Right forelimb (tissue), 1 donor: ENCODE measurements around the gene SPRYD7.
"Not testable (repeated sequence)": the region's sequence is repeated elsewhere in the genome, so short reads cannot be mapped to it uniquely, and the experiment has no call there.

Source experiments
- DNase-seq: peaks from one replicate; pipeline ENCODE4 v3.0.0-alpha.2; 2018

SPRYD7 gene

DNA sequence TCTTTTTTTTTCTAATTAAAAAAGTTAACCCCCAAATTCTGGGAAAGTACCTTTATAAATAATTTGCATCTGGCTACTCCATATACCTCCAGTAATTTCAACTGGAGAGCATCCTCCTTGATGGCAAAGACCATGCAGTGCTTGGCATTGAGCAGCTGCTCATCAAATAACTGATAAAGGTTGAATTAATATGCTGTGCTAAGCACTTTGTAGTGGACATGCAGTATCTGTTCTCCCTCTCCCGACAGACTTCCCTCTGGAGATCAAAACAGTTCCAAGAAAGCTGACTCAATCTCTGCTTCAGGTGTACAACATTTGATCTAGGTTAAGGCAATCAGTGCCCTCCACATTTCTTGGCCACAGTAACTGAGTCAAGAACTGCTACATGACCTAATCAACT, 3.3 kb downstream of the SPRYD7 start:
- no peak for DNase-seq

DNA sequence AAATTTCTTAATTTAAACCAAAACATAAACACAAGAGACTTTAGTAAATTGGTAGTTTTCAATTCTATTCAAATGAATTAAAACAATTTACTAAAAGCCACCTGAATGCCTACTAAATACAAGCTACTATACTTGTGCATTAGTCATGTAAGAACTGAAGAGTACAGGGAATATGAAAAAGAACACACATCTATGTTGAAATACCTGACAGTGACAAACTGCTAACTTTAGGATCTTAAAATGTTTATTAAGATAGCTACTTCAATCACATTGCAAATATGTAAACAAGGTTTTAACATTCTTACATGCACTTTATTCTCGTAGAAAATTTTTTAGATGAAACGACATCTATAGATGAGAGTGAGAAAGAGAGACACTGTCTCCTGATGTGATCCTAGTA, 4.1 kb downstream of the SPRYD7 start:
- no peak for DNase-seq

DNA sequence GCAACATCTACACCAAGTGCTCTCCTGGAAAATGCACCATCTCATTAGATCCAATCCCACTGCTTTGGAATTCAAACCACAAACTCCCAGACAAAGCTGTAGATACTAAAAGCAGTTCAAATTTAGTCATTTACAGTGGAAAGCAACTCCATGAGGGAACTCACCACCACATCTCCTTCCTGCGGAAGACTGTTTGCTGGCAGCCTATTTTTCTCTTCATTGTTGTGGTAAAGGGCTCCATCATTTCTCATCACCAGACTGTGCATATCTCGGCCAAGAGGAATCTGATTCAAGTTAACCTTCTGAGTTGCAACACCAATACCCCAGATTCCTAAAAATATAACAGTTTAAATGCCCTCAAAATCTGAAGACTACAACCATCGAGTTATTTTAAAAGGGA, 8.4 kb downstream of the SPRYD7 start:
- DNase-seq, result no peak

- no peak for DNase-seq
Observed at GRCh38 chr13:49925881-49926418, 10.2 kb downstream of the SPRYD7 start.

DNA sequence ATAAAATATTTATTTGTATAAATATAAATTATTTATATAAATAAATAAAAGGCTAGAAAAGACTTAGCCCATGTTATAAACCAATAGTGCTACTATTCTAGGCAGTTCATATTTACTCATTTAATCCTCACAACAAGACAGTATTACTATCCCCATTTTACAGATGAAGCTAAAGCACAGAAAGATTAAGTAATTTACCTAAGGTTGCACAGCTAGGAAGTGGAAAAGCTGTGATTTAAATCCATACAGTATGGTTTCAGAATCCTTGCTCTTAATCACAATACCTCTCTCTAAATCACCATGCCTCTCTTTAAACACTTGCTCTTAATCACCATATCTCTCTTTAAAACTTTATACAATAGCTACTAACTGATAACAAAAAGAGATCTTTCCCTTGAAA, 13.8 kb downstream of the SPRYD7 start:
- no peak for DNase-seq

DNA sequence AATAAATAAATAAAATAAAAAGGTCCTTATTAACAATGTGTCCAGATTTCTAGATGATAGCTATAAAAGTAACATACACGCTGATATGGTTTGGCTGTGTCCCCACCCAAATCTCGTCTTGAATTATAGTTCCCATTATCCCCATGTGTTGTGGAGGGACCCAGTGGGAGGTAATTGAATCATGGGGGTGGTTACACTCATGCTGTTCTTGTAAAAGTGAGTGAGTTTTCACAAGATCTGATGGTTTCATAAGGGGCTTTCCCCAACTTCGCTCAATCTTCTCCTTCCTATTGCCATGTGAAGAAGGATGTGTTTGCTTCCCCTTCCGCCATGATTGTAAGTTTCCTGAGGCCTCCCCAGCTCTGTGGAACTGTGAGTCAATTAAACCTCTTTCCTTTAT, 15.2 kb downstream of the SPRYD7 start:
- DNase-seq, result not testable (repeated sequence)

DNA sequence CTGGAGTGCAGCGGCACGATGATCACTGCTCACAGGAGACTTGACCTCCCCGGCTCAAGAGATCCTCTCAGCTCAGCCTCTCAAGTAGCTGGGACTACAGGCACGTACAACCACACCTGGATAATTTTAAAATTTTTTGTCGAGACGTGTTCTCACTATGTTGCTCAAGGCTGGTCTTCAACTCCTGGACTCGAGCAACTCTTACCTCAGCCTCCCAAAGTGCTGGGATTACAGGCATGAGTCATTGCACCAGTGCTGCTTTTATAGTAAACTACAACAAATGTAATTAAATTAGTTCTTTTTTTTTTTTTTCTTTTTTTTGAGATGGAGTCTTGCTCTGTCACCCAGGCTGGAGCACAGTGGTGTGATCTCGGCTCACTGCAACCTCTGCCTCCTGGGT, 18.0 kb downstream of the SPRYD7 start:
- DNase-seq, result not testable (repeated sequence)

GRCh38 chr13:49914947-49915346, 21.2 kb downstream of the SPRYD7 start:
- DNase-seq, result no peak

DNA sequence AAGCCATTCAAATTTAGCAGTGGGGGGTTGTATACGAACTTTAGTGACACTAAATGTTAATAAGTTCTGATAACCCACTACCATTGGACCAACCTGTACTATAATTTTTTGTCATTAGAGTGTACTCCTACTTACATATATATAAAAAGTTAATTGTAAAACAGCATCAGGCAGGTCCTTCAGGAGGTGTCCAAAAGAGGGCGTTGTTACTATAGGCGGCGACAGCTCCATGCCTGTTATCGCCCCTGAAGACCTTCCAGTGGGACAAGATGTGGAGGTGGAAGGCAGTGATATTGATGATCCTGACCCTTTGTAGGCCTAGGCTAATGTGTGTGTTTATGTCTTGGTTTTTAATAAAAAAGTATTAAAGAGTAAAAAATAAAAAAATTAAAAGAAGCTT, 27.5 kb downstream of the SPRYD7 start:
- DNase-seq, result no peak

DNA sequence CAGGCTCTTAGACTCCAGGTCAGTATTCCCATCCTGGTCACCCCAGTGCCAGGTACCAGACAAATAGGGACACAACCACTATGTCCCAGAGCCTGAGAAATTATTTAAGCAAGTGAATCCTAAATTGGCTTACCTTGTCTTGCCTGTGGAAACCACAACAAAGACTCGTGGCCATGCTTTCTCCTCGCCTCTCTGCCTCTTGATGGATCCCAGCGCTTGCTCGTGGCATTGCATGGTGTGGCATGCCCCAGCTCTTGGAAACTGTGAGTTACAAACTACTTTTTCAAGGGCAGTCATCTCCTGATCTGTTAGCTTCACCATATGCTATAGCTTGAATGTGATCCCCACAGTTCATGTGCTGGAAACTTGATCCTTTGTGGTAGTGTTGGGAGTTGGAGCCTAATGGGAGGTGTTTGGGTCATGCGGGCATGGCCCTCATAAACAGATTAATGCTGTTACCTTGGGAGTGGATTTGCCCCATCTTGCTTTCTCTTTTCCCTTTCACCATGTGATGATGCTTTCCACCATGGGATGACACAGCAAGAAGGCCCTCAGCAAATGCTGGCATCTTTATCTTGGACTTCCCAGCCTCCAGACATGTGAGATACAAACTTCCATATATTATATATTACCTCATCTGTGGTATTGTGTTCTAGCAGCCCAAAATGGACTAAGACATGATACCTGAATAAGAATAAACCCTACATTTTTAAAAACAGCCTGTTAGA, 31.2 kb downstream of the SPRYD7 start:
- no peak for DNase-seq

- DNase-seq, result no peak
Observed at GRCh38 chr13:49898792-49899191, 37.3 kb downstream of the SPRYD7 start.

GRCh38 chr13:49897713-49898112, 38.4 kb downstream of the SPRYD7 start:
- DNase-seq, result no peak

DNA sequence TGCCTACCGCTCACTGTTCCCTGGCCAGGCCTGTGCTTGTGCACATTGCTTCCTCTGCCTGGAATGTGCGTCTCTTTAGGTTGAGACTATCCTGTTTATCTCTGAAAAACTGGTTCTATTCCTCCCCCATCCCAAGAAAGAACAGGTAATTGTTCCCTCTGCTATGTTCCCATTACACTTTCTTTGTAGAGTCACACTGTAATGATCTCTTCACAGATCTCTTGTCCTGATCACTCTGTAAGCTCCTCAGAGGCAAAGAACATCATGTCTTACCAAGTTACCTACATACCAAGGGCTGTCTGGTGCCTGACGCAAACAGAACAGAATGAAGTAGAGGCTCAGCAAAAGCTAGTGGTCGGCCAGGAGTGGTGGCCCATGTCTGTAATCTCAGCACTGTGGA, 40.3 kb downstream of the SPRYD7 start:
- no peak for DNase-seq

DNA sequence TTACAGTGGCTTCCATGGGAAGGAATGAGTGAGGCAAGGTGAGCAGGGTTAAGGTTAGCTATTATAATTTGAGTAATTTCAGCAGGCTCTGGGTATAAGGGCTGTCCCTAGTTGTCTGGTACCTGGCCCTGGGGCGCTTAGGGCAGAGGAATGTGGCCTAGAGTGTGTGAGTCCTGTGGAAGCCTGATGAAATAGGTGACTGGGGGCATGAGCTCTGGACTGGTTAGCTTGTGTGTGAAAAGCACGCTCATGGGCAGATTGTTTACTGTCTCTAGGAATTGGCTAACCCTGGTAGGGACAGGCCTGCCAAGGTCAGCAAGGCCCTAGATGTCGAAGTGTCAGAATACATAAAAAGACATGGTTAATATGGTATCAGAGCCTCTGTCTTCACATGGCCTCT, 42.5 kb downstream of the SPRYD7 start:
- no peak for DNase-seq

- no peak for DNase-seq
Observed at GRCh38 chr13:49890376-49890775, 45.8 kb downstream of the SPRYD7 start.

DNA sequence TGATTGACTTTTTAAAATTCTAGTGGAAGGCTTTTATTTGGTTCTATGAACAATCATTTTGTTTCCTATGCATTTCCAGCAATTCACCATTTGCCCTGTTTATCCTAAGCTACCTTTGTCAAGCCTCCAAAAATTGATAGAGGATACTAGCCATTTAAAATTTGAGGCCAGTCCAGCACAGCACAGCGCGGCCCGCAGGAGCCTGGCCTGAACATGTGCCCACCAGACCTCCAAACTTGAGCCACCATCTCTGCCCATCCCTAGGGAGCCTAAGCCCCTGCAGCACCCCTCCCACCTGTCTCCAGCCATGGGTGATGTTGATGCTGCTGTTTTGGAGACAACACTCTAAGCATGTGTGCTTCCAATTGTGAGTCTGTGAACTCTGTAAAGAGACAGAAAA, 57.5 kb downstream of the SPRYD7 start:
- no peak for DNase-seq

DNA sequence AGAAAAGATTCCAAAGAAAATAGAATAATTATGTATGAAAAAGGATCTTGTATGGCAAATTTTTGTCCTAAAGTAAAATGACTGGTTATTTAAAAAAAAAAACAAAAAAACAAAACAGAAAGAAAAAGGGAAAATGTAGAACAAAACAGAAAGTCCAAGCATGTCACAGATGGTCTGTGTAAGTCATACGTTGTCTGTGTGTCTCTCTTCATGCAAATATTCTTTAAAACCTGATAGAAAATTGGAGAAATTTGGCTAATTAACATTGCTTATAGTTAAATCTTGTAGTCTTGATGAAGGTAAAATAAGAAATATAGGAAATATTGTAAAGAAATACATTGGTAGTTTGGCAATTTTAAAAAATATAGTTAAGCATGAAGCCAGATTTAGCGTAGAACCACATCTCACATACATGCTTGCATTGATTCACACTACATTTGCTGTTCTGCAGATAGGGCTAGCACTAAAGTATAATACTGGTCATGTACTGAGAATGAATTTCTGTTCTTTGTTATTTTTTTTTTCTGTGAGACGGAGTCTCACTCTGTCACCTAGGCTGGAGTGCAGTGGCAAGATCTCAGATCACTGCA, 58.4 kb downstream of the SPRYD7 start:
- no peak for DNase-seq

DNA sequence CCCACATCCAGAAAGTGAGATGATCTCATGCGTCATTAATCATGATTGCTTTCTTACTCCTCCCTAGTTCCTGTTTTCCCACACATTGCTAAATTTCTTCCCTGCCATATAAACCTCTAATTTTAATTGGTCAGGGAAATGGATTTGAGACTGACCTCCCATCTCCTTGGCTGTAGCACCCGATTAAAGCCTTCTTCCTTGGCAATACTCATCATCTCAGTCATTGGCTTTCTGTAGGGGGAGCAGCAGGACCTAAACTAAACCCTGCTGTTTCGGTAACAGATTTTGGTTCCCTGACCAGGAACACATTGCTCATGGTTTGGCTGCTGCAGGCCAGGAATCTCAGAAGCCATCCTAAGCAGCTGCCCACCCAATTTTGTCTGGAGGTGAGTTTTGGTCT, 61.7 kb downstream of the SPRYD7 start:
- DNase-seq, result no peak

DNA sequence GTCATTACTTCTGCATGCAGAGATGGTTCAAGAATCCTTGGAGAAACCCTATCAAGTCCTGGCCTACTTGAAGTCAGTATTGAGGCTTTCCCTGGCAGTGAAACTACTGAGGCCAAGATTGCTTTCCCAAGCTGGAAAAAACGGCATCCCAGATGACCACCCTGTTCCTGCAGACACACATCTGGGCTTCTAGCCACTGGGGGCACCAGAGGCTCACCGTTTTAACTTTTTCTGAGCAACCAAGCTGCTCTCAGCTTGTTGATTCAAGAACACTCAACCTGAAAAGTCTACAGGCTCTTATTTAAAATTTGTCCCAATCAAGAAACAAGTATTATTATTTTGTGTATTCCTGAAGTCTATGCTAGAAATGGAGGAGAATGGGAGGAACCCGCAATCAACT, 66.6 kb downstream of the SPRYD7 start:
- DNase-seq, result no peak

GRCh38 chr13:49867834-49868233, 68.3 kb downstream of the SPRYD7 start:
- no peak for DNase-seq

DNA sequence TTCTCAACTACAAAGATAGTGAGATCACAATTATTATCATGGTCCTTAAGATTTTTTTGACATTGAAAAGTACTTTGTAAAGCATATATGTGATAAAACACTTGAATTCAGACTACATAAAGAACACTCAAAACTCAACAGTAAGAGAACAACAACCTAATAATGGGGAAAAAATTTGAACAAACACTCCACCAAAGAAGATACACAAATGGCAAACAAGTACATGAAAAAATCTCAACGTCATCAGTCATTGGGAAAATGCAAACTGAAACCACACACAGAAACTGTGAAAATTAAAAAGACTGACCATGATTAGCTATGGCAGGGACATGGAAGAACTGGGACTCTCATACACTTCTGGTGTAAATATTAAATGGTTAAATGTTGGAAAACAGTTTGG, 70.9 kb downstream of the SPRYD7 start:
- no peak for DNase-seq

GRCh38 chr13:49864509-49864908, 71.6 kb downstream of the SPRYD7 start:
- DNase-seq, result no peak
